Measurements from ENCODE around the gene IRAK3. TPM values are rescaled to one million over a fixed set of nuclear protein-coding genes. Genes with fewer than 3 reads are reported as not detected.
A peak's percentile ranks its signal among the peaks of the same experiment; 100 is the strongest.

The IRAK3 gene, protein sequence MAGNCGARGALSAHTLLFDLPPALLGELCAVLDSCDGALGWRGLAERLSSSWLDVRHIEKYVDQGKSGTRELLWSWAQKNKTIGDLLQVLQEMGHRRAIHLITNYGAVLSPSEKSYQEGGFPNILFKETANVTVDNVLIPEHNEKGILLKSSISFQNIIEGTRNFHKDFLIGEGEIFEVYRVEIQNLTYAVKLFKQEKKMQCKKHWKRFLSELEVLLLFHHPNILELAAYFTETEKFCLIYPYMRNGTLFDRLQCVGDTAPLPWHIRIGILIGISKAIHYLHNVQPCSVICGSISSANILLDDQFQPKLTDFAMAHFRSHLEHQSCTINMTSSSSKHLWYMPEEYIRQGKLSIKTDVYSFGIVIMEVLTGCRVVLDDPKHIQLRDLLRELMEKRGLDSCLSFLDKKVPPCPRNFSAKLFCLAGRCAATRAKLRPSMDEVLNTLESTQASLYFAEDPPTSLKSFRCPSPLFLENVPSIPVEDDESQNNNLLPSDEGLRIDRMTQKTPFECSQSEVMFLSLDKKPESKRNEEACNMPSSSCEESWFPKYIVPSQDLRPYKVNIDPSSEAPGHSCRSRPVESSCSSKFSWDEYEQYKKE
- total RNA-seq (ENCODE audit: low replicate concordance) = 20.0 and 21.4 TPM in 2 replicates

GRCh38 chr12:66188584-66189485 lies at the start of gene IRAK3:
Gene IRAK3 (plus strand): TSS chr12:66189214. CDS start chr12:66189300, 86 bp downstream.
- peak within 1 kb of the TSS; percentile 65 for H3K4me3 ChIP-seq (ENCODE audit: low read depth, low read length)
- peak; percentile 41 for DNase-seq (ENCODE audit: low read depth)

GRCh38 chr12:66139328-66139727 lies 49.7 kb upstream of the IRAK3 start:
- no peak for DNase-seq (ENCODE audit: low read depth)
- TF ChIP-seq, protein P1, sequence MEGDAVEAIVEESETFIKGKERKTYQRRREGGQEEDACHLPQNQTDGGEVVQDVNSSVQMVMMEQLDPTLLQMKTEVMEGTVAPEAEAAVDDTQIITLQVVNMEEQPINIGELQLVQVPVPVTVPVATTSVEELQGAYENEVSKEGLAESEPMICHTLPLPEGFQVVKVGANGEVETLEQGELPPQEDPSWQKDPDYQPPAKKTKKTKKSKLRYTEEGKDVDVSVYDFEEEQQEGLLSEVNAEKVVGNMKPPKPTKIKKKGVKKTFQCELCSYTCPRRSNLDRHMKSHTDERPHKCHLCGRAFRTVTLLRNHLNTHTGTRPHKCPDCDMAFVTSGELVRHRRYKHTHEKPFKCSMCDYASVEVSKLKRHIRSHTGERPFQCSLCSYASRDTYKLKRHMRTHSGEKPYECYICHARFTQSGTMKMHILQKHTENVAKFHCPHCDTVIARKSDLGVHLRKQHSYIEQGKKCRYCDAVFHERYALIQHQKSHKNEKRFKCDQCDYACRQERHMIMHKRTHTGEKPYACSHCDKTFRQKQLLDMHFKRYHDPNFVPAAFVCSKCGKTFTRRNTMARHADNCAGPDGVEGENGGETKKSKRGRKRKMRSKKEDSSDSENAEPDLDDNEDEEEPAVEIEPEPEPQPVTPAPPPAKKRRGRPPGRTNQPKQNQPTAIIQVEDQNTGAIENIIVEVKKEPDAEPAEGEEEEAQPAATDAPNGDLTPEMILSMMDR (IDR thresholded peaks at IDR 0.05; ENCODE audit: insufficient read depth, low read length) = no peak
- no peak overlapping the region for H3K4me3 ChIP-seq (ENCODE audit: low read depth, low read length)

More at GRCh38 chr12:66188584-66189485, at the start of gene IRAK3:
- TF ChIP-seq, protein P1 (IDR thresholded peaks at IDR 0.05; ENCODE audit: insufficient read depth, low read length) = no peak

DNA sequence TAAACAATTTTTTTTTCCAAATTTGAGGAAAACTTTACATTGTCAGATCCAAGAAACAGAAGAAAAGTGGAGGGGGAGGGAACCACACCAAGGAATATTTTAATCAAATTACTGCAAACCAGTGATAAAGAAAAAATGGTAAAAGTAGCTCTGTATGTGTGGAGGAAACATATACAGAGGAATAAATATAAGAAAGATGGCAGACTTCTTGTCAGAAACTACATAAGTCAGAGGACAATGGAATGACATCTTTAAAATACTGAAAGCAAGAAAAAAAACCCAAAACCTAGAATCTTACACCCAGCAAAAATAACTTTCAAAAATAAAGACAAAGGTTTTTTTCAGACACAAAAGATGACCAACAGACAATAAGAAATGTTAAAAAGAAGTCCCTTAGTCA lies 48.3 kb upstream of the IRAK3 start:
- TF ChIP-seq, protein P1 (IDR thresholded peaks at IDR 0.05; ENCODE audit: insufficient read depth, low read length) = no peak
- DNase-seq (ENCODE audit: low read depth) = no peak
- H3K4me3 ChIP-seq (ENCODE audit: low read depth, low read length) = no peak overlapping the region

- H3K4me3 ChIP-seq (ENCODE audit: low read depth, low read length) = no peak overlapping the region
- TF ChIP-seq, protein P1 (IDR thresholded peaks at IDR 0.05; ENCODE audit: insufficient read depth, low read length) = no peak
Measured at GRCh38 chr12:66141299-66141698, 47.7 kb upstream of the IRAK3 start.

GRCh38 chr12:66142826-66143225 lies 46.2 kb upstream of the IRAK3 start:
- no peak overlapping the region for H3K4me3 ChIP-seq (ENCODE audit: low read depth, low read length)
- TF ChIP-seq, protein P1 (IDR thresholded peaks at IDR 0.05; ENCODE audit: insufficient read depth, low read length) = no peak
- DNase-seq (ENCODE audit: low read depth) = no peak

More at GRCh38 chr12:66141299-66141698, 47.7 kb upstream of the IRAK3 start:
- no peak for DNase-seq (ENCODE audit: low read depth)

- no peak overlapping the region for H3K4me3 ChIP-seq (ENCODE audit: low read depth, low read length)
- TF ChIP-seq, protein P1 (IDR thresholded peaks at IDR 0.05; ENCODE audit: insufficient read depth, low read length) = no peak
- no peak for DNase-seq (ENCODE audit: low read depth)
Measured at GRCh38 chr12:66143868-66144267, 45.1 kb upstream of the IRAK3 start.
